Smooth muscle cell (in vitro differentiated cells): Measurements from ENCODE around the gene AIRE. TPM values are rescaled to one million over a fixed set of nuclear protein-coding genes. Genes with fewer than 3 reads are reported as not detected.

Experiments
- DNase-seq: peaks from one replicate; lab custom pipeline; 2025; ENCODE audit not compliant: unreplicated experiment; lab: John Stamatoyannopoulos, UW
- H2AFZ ChIP-seq: fragments of 200-600 bp; sonication (generic); 2 replicates; pipeline ENCODE4 v1.6.0; 2016; ENCODE audit warnings: antibody characterized with exemption, low read depth, mild to moderate bottlenecking
- H3F3A ChIP-seq: fragments of 200-600 bp; sonication (generic); 2 replicates; pipeline ENCODE4 v1.6.0; 2017; ENCODE audit warnings: antibody characterized with exemption, low read depth
- H3K27ac ChIP-seq: fragments of 200-600 bp; sonication (generic); 2 replicates; pipeline ENCODE4 v1.5.1; 2016; ENCODE audit warnings: low read depth, mild to moderate bottlenecking
- H3K27me3 ChIP-seq: fragments of 200-600 bp; sonication (generic); 2 replicates; pipeline ENCODE4 v1.6.1; 2016; ENCODE audit warnings: low read depth, mild to moderate bottlenecking
- H3K36me3 ChIP-seq: fragments of 200-600 bp; sonication (generic); 2 replicates; pipeline ENCODE4 v1.5.1; 2016; ENCODE audit warnings: low read depth
- H3K4me1 ChIP-seq: fragments of 200-600 bp; sonication (generic); 2 replicates; pipeline ENCODE4 v1.5.1; 2016; ENCODE audit warnings: low read depth
- H3K4me2 ChIP-seq: fragments of 200-600 bp; sonication (generic); 2 replicates; pipeline ENCODE4 v1.6.0; 2016; ENCODE audit warnings: mild to moderate bottlenecking
- H3K4me3 ChIP-seq: fragments of 200-600 bp; sonication (generic); 2 replicates; pipeline ENCODE4 v1.5.1; 2016; ENCODE audit warnings: mild to moderate bottlenecking
- H3K79me2 ChIP-seq: fragments of 200-600 bp; sonication (generic); 2 replicates; pipeline ENCODE4 v1.6.0; 2016; ENCODE audit warnings: low read depth, mild to moderate bottlenecking
- H3K9ac ChIP-seq: fragments of 200-600 bp; sonication (generic); 2 replicates; pipeline ENCODE4 v1.6.0; 2016; ENCODE audit warnings: low read depth
- H3K9me3 ChIP-seq: fragments of 200-600 bp; sonication (generic); replicated peaks from 2 replicates; pipeline ENCODE4 v1.5.1; 2016; ENCODE audit warnings: low read depth
- H4K20me1 ChIP-seq: fragments of 200-600 bp; sonication (generic); 2 replicates; pipeline ENCODE4 v1.6.0; 2016; ENCODE audit warnings: low read depth
- WGBS: methylation state at CpG from one replicate; pipeline ENCODE4 v1.1.7; 2016; ENCODE audit warnings: low lambda C conversion rate; 5-methylcytosine and 5-hydroxymethylcytosine counted together
- polyA plus RNA-seq: library from polyadenylated mRNA; unstranded; fragments of >200 nt; fragmentation: Nextera tagmentation; extraction: Ambion mirVana; gene quantifications from 2 replicates; pipeline ENCODE4 v1.2.1, GENCODE V29; 2016
- total RNA-seq: library from RNA; depleted of rRNA; stranded (reverse); fragments of >200 nt; gene quantifications from 2 replicates; pipeline ENCODE4 v1.2.3, GENCODE V29; 2014
- TF ChIP-seq, protein P1 (sequence below): fragments of 200-600 bp; sonication (generic); IDR thresholded peaks from 2 replicates; pipeline ENCODE4 v1.5.1; 2017; ENCODE audit warnings: borderline replicate concordance, mild to moderate bottlenecking, antibody characterized with exemption; ENCODE audit not compliant: insufficient read depth, poor library complexity, severe bottlenecking

The AIRE gene
- total and polyA plus RNA-seq, 2 experiments from 2014 or later = 0.27 to 1.1 TPM

DNA sequence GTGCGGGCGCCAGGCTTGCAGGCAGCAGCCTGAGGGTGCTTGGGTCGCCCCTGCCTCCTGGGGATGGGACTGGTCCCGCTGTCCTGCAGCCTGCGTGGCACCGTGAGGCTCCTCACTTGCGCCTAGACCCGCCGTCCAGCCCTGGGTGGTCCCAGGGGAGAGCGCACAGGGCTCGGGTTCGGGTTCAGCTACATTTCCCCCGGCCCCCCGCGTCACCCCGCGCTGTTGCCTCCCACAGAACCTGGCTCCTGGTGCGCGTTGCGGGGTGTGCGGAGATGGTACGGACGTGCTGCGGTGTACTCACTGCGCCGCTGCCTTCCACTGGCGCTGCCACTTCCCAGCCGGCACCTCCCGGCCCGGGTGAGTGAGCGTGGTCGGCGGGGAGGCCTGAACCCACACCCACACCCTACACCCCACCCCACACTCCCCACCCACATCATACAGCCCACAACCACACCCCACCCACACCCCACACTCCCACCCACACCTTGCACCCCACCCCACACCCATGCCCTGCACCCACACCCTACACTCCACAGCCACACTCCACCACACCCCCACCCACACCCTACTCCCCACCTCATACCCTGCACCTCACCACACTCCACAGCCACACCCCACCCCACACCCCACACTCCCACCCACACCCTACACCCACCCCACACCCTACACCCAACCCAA lies 8.0 kb downstream of the AIRE start:
- Histone ChIP-seq H3K4me2 (no peak overlapping the region), H3F3A (no peaks in the 10 kb centered on the region), H4K20me1 (no peaks in the 10 kb centered on the region), H3K9ac (no peak overlapping the region), H3K36me3 (no peaks in the 10 kb centered on the region), H3K79me2 (no peaks in the 10 kb centered on the region), H3K9me3 (no peaks in the 10 kb centered on the region), H3K4me1 (no peaks in the 10 kb centered on the region), H3K4me3 (no peak overlapping the region), H2AFZ (no peak overlapping the region), H3K27ac (no peak overlapping the region), H3K27me3 (no peaks in the 10 kb centered on the region)
- TF ChIP-seq, protein P1, sequence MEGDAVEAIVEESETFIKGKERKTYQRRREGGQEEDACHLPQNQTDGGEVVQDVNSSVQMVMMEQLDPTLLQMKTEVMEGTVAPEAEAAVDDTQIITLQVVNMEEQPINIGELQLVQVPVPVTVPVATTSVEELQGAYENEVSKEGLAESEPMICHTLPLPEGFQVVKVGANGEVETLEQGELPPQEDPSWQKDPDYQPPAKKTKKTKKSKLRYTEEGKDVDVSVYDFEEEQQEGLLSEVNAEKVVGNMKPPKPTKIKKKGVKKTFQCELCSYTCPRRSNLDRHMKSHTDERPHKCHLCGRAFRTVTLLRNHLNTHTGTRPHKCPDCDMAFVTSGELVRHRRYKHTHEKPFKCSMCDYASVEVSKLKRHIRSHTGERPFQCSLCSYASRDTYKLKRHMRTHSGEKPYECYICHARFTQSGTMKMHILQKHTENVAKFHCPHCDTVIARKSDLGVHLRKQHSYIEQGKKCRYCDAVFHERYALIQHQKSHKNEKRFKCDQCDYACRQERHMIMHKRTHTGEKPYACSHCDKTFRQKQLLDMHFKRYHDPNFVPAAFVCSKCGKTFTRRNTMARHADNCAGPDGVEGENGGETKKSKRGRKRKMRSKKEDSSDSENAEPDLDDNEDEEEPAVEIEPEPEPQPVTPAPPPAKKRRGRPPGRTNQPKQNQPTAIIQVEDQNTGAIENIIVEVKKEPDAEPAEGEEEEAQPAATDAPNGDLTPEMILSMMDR = no peak
- WGBS = 94% methylated on average over 21 of the region's 33 CpGs
- DNase-seq = no peak

- no peak for DNase-seq
- H3F3A ChIP-seq = no peaks in the 10 kb centered on the region
- H3K9me3 ChIP-seq = no peaks in the 10 kb centered on the region
- WGBS = 88% methylated on average over 26 of the region's 26 CpGs
- H3K4me3 ChIP-seq = no peak overlapping the region
- H3K4me2 ChIP-seq = no peak overlapping the region
- no peaks in the 10 kb centered on the region for H3K27me3 ChIP-seq
- no peaks in the 10 kb centered on the region for H3K36me3 ChIP-seq
- no peak overlapping the region for H3K9ac ChIP-seq
- peaks cover 5% of the 10 kb centered on the region for H3K4me1 ChIP-seq
- H2AFZ ChIP-seq = no peak overlapping the region
- H4K20me1 ChIP-seq = no peaks in the 10 kb centered on the region
- no peak overlapping the region for H3K27ac ChIP-seq
- H3K79me2 ChIP-seq = no peaks in the 10 kb centered on the region
- TF ChIP-seq, protein P1 = no peak
Measured at GRCh38 chr21:44294391-44295162, 8.9 kb downstream of the AIRE start.

DNA sequence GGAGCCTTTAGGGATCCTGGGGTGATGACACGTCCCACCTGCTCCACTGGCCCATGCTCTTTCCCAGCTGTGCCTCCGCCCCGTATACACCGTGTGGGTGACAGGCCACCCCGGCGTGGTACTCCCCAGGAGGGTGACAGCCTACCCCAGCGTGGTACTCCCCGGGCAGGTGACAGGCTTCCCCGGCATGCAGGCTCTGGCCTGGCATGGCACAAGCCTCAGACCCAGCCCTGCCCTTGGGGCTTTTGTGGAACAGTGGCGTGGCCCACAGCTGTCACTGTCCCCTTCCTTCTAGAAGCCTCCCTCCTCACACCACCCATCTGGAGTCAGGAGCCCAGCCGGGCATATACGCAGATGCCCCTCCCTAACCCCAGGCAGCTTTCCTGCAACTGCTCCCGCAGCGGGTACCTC lies 9.5 kb downstream of the AIRE start:
- Histone ChIP-seq H3F3A (no peaks in the 10 kb centered on the region), H3K9ac (no peak overlapping the region), H4K20me1 (no peaks in the 10 kb centered on the region), H3K36me3 (no peaks in the 10 kb centered on the region), H3K4me1 (peaks cover 5% of the 10 kb centered on the region), H3K9me3 (no peaks in the 10 kb centered on the region), H3K4me2 (no peak overlapping the region), H3K79me2 (peaks cover under 1% of the 10 kb centered on the region), H3K4me3 (no peak overlapping the region), H2AFZ (no peak overlapping the region), H3K27ac (no peak overlapping the region), H3K27me3 (no peaks in the 10 kb centered on the region)
- TF ChIP-seq, protein P1 = no peak
- no peak for DNase-seq
- 79% methylated on average over 14 of the region's 14 CpGs for WGBS
